Measurements from ENCODE around the gene PDE6B.

- TF ChIP-seq CTCF (IDR thresholded peaks at IDR 0.05) (no peak), POLR2A (IDR thresholded peaks at IDR 0.05) (no peak)
These were observed 41.0 kb downstream of the PDE6B start for GRCh38 chr4:666436-666810.

All from ovary (tissue), 3 donors.